ENCODE measurements around the gene TMEM263.

Gene TMEM263

GRCh38 chr12:106907846-106908245 is 47.9 kb upstream of the TMEM263 start:
- no peak overlapping the region for H3K9ac ChIP-seq (ENCODE audit: low read depth, low read length, poor library complexity, severe bottlenecking)
- H4K20me1 ChIP-seq (ENCODE audit: insufficient read depth, low read length, poor library complexity, severe bottlenecking): no peaks in the 10 kb centered on the region
- H2AFZ ChIP-seq (ENCODE audit: low read length): no peak overlapping the region
- TF ChIP-seq EZH2phosphoT487 (IDR thresholded peaks at IDR 0.05; ENCODE audit: borderline replicate concordance): no peak
- TF ChIP-seq CTCF (conservative IDR thresholded peaks at IDR 0.05; ENCODE audit: low read length): no peak
- H3K4me3 ChIP-seq (ENCODE audit: low read length, poor library complexity, severe bottlenecking): no peak overlapping the region
- H3K4me2 ChIP-seq (ENCODE audit: low read depth, low read length, poor library complexity, severe bottlenecking): no peak overlapping the region
- H3K9me2 ChIP-seq (replicated peaks; ENCODE audit: low read depth, low read length): no peaks in the 10 kb centered on the region
- H3F3A ChIP-seq (ENCODE audit: low read depth): no peaks in the 10 kb centered on the region
- H3K9me3 ChIP-seq (ENCODE audit: insufficient read depth, low read depth, low read length): no peaks in the 10 kb centered on the region
- H3K27me3 ChIP-seq (ENCODE audit: insufficient read depth, low read length, poor library complexity, severe bottlenecking): peaks cover 66% of the 10 kb centered on the region
- no peaks in the 10 kb centered on the region for H3K4me1 ChIP-seq (ENCODE audit: insufficient read depth, low read length, poor library complexity, severe bottlenecking)
- no peaks in the 10 kb centered on the region for H3K79me2 ChIP-seq (ENCODE audit: insufficient read depth, low read length)
- H3K36me3 ChIP-seq (ENCODE audit: insufficient read depth, low read length): no peaks in the 10 kb centered on the region

GRCh38 chr12:106908561-106908960 is 47.1 kb upstream of the TMEM263 start:
- no peak overlapping the region for H3K4me3 ChIP-seq (ENCODE audit: low read length, poor library complexity, severe bottlenecking)
- H3K4me1 ChIP-seq (ENCODE audit: insufficient read depth, low read length, poor library complexity, severe bottlenecking): no peaks in the 10 kb centered on the region
- H3K9ac ChIP-seq (ENCODE audit: low read depth, low read length, poor library complexity, severe bottlenecking): no peak overlapping the region
- H2AFZ ChIP-seq (ENCODE audit: low read length): no peak overlapping the region
- H3K9me3 ChIP-seq (ENCODE audit: insufficient read depth, low read depth, low read length): no peaks in the 10 kb centered on the region
- no peaks in the 10 kb centered on the region for H3K36me3 ChIP-seq (ENCODE audit: insufficient read depth, low read length)
- no peaks in the 10 kb centered on the region for H4K20me1 ChIP-seq (ENCODE audit: insufficient read depth, low read length, poor library complexity, severe bottlenecking)
- no peaks in the 10 kb centered on the region for H3K9me2 ChIP-seq (replicated peaks; ENCODE audit: low read depth, low read length)
- no peaks in the 10 kb centered on the region for H3K79me2 ChIP-seq (ENCODE audit: insufficient read depth, low read length)
- no peak for TF ChIP-seq EZH2phosphoT487 (IDR thresholded peaks at IDR 0.05; ENCODE audit: borderline replicate concordance)
- no peak for TF ChIP-seq CTCF (conservative IDR thresholded peaks at IDR 0.05; ENCODE audit: low read length)
- no peaks in the 10 kb centered on the region for H3F3A ChIP-seq (ENCODE audit: low read depth)
- H3K4me2 ChIP-seq (ENCODE audit: low read depth, low read length, poor library complexity, severe bottlenecking): no peak overlapping the region
- H3K27me3 ChIP-seq (ENCODE audit: insufficient read depth, low read length, poor library complexity, severe bottlenecking): peaks cover 69% of the 10 kb centered on the region

GRCh38 chr12:106910202-106910601 is 45.5 kb upstream of the TMEM263 start:
- no peak for TF ChIP-seq CTCF (conservative IDR thresholded peaks at IDR 0.05; ENCODE audit: low read length)
- no peak for TF ChIP-seq EZH2phosphoT487 (IDR thresholded peaks at IDR 0.05; ENCODE audit: borderline replicate concordance)
- peaks cover 6% of the 10 kb centered on the region for H3K4me1 ChIP-seq (ENCODE audit: insufficient read depth, low read length, poor library complexity, severe bottlenecking)
- H3K79me2 ChIP-seq (ENCODE audit: insufficient read depth, low read length): no peaks in the 10 kb centered on the region
- no peak overlapping the region for H2AFZ ChIP-seq (ENCODE audit: low read length)
- no peak overlapping the region for H3K9ac ChIP-seq (ENCODE audit: low read depth, low read length, poor library complexity, severe bottlenecking)
- no peaks in the 10 kb centered on the region for H3F3A ChIP-seq (ENCODE audit: low read depth)
- no peak overlapping the region for H3K4me2 ChIP-seq (ENCODE audit: low read depth, low read length, poor library complexity, severe bottlenecking)
- H3K4me3 ChIP-seq (ENCODE audit: low read length, poor library complexity, severe bottlenecking): no peak overlapping the region
- H3K27me3 ChIP-seq (ENCODE audit: insufficient read depth, low read length, poor library complexity, severe bottlenecking): peaks cover 71% of the 10 kb centered on the region
- H3K36me3 ChIP-seq (ENCODE audit: insufficient read depth, low read length): no peaks in the 10 kb centered on the region
- no peaks in the 10 kb centered on the region for H4K20me1 ChIP-seq (ENCODE audit: insufficient read depth, low read length, poor library complexity, severe bottlenecking)
- H3K9me3 ChIP-seq (ENCODE audit: insufficient read depth, low read depth, low read length): no peaks in the 10 kb centered on the region
- no peaks in the 10 kb centered on the region for H3K9me2 ChIP-seq (replicated peaks; ENCODE audit: low read depth, low read length)
